ENCODE results near the gene PPP2R2C.

The PPP2R2C gene

DNA sequence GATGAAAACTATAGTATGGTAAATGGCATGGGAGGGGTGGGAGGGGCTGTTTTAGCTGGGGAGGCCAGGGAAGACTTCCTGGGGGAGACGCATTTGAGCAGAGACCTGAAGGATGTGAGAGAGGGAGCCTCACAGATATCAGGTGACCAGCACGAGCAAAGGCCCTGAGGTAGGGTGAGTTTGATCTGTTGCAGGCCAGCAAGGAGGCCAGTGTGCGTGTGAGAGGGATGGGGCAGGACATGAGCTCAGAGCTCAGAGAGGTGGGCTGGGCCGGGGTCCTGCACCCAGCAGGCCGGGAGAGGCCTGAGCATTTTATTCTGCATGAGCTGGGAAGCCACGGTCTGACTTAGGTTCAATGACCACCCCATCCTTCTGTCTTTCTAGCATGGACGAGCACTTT lies 80.0 kb downstream of the PPP2R2C start:
- H3K9me3 ChIP-seq (ENCODE audit: control insufficient read depth, insufficient read depth, low read length): no peaks in the 10 kb centered on the region
- H3K4me1 ChIP-seq (ENCODE audit: insufficient read depth, low read length): peaks cover 7% of the 10 kb centered on the region; the same call in 1 of the 2 replicates
- H3K36me3 ChIP-seq (ENCODE audit: insufficient read depth, low read length): no peaks in the 10 kb centered on the region
- H3K9ac ChIP-seq (ENCODE audit: low read depth, low read length): no peak overlapping the region

DNA sequence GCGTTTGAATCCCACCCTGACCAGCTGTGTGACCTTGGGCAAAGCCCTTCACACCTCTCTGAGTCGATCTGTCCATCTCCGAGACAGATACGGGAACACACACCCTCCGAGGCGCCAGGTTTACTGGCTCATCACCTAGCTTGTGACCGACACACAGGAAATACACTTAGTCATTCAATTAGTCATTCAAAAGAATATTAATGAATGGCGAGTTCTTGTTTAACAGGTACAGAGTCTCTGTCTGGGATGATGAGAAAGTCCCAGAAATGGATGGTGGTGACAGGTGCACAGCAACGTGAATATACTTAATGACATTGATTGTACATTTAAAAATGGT lies 80.6 kb downstream of the PPP2R2C start:
- peaks cover 7% of the 10 kb centered on the region; the same call in 1 of the 2 replicates for H3K4me1 ChIP-seq (ENCODE audit: insufficient read depth, low read length)
- H3K36me3 ChIP-seq (ENCODE audit: insufficient read depth, low read length): no peaks in the 10 kb centered on the region
- no peak overlapping the region for H3K9ac ChIP-seq (ENCODE audit: low read depth, low read length)
- no peaks in the 10 kb centered on the region for H3K9me3 ChIP-seq (ENCODE audit: control insufficient read depth, insufficient read depth, low read length)

DNA sequence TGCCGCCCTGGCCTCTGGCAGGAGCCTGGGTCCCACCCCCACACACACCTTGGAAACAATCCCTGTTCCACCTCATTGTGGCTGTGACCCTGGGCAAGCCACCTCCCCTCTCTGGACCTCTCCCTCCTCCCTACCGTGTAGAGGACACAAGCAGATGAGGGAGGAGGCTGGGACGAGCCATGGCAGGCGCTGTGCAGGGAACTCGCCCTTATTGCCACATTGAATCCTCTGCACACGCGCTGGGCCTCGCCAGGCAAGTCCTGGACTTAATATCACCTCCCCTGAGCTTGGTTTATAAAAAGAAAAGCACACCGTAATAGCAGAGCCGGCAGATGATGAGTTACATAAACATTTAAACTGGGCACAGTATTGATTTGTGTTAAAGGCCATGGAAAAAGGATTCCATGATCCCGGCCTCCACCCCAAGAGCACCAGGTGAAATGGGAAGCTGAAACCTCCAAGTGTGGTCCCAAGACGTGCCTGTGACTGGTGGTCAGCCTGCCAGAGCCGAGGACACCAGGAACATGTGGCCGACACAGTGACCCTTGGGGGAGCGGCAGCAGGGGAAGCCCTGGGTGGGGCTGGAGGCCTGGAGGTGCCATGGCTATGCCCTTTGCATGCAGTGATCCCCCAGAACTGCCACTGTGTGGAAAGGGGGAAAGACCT lies 81.1 kb downstream of the PPP2R2C start:
- H3K9me3 ChIP-seq (ENCODE audit: control insufficient read depth, insufficient read depth, low read length): no peaks in the 10 kb centered on the region
- no peaks in the 10 kb centered on the region for H3K36me3 ChIP-seq (ENCODE audit: insufficient read depth, low read length)
- H3K4me1 ChIP-seq (ENCODE audit: insufficient read depth, low read length): peaks cover 7% of the 10 kb centered on the region; the same call in 1 of the 2 replicates
- H3K9ac ChIP-seq (ENCODE audit: low read depth, low read length): no peak overlapping the region

DNA sequence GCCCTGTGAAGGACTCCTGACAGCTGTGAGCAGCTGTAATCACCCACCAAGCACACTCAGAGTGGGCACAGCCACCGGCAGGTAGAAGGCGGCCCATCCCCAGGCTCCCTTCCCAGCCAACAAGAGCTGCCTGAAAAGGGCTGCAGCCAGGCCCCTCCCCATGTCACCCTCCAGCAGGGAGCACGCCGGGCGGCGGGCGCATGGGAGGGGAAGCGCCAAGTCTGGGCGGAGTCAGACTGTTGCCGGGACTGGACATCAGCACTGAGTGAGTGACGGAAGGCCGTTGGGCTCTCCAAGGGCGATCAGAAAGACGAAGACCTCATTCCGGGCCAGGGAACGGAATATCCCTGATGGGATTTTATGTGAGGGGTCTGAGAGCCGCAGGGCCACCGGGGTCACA lies 82.1 kb downstream of the PPP2R2C start:
- Histone ChIP-seq H3K9me3 (ENCODE audit: control insufficient read depth, insufficient read depth, low read length) (no peaks in the 10 kb centered on the region), H3K36me3 (ENCODE audit: insufficient read depth, low read length) (no peaks in the 10 kb centered on the region), H3K9ac (ENCODE audit: low read depth, low read length) (no peak overlapping the region), H3K4me1 (ENCODE audit: insufficient read depth, low read length) (peaks cover 7% of the 10 kb centered on the region; the same call in 1 of the 2 replicates)

DNA sequence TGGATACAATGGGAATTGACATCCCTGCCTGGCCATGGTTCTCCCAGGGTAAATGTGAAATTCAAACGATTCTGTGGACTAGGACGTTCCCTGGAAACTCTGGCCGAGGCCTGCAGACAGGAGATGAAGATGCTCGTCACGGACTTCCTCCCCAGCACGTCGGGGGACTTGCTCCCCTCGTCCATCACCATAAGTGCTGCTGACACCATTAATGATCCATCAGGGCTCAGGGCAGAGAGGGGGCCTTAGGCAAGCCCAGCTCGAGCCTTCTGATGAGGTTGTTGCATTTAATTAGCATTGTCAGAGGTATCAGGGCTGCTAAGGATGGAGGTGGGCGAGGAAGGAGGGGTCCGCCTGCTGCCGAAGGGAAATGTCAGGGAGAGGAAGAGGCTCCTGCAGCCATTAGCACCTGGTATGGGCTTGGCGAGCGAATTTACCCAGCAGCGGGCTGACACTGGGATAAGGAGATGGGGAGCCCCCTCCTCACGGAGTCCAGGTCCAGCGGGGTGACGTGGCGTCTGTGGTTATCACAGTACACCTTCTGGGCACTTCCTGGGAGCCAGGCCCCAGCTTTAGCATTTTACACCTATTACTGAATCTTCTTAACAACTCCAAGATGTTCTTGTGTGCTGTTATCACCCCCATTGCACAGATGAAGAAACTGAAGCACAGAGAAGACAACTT lies 83.1 kb downstream of the PPP2R2C start:
- Histone ChIP-seq H3K4me1 (ENCODE audit: insufficient read depth, low read length) (peaks cover 7% of the 10 kb centered on the region; the same call in 1 of the 2 replicates), H3K9ac (ENCODE audit: low read depth, low read length) (no peak overlapping the region), H3K9me3 (ENCODE audit: control insufficient read depth, insufficient read depth, low read length) (no peaks in the 10 kb centered on the region), H3K36me3 (ENCODE audit: insufficient read depth, low read length) (no peaks in the 10 kb centered on the region)

DNA sequence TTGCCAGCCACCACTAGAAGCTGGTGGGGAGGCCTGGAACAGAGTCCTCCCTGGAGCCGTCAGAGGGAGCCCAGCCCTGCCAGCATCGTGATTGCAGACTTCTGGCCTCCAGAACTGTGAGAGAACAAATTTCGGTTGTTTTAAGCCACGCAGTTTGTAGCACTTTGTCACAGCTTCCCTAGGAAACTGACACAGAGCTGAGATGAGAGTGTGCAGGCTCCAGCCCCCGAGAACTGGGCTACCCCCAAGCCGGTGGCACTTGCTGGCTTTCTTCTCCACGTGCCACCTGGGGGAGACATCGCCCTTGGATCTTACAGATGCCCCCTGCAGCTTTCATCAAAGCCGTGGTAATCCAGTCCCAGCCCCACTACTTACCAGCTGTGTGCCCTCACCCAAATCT lies 83.7 kb downstream of the PPP2R2C start:
- peaks cover 7% of the 10 kb centered on the region; the same call in 1 of the 2 replicates for H3K4me1 ChIP-seq (ENCODE audit: insufficient read depth, low read length)
- no peaks in the 10 kb centered on the region for H3K9me3 ChIP-seq (ENCODE audit: control insufficient read depth, insufficient read depth, low read length)

DNA sequence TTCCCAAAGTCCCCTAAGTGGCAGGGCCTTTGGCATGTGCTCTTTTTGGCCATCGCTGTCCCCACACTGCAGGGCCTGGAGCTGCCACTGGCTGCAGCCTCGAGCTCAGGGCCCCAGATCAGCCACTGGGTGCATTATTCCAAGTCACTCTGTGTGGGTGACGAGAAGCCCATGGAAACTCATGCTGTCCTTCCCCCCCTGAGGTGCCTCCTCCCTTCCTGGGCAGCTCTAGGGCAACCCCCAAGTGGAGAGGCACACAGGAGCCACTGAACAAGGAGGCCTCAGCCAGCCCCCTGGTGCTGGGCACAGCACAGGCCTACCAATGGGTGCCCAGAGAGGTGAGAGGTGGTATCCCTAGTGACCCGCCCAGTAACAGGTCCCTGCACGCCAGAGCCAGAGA lies 84.5 kb downstream of the PPP2R2C start:
- H3K9ac ChIP-seq (ENCODE audit: low read depth, low read length): no peak overlapping the region
- peaks cover 7% of the 10 kb centered on the region; the same call in 1 of the 2 replicates for H3K4me1 ChIP-seq (ENCODE audit: insufficient read depth, low read length)
- no peaks in the 10 kb centered on the region for H3K36me3 ChIP-seq (ENCODE audit: insufficient read depth, low read length)
- H3K9me3 ChIP-seq (ENCODE audit: control insufficient read depth, insufficient read depth, low read length): no peaks in the 10 kb centered on the region

More for the DNA sequence above, 83.7 kb downstream of the PPP2R2C start:
- Histone ChIP-seq H3K9ac (ENCODE audit: low read depth, low read length) (no peak overlapping the region), H3K36me3 (ENCODE audit: insufficient read depth, low read length) (no peaks in the 10 kb centered on the region)

DNA sequence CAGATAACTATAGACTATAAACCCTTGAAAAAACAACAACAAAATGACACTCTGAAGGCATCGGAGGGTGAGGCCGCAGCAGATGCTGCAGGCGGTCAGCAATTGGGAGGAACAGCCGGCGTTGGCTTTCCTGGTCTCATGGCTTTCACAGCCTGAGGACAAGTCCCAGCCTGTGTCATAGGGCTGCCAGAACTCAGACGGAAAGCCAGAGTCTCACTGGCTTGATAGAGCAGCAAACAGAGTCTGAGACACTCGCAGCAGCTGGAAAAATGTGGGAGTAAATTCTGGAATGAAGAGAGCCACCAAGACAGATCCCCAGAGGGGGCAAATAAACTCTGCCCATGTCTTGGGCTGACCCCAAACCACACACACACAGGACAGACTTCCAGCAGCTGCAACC lies 86.3 kb downstream of the PPP2R2C start:
- no peaks in the 10 kb centered on the region for H3K9me3 ChIP-seq (ENCODE audit: control insufficient read depth, insufficient read depth, low read length)
- no peaks in the 10 kb centered on the region for H3K36me3 ChIP-seq (ENCODE audit: insufficient read depth, low read length)
- peaks cover 7% of the 10 kb centered on the region; the same call in 1 of the 2 replicates for H3K4me1 ChIP-seq (ENCODE audit: insufficient read depth, low read length)
- no peak overlapping the region for H3K9ac ChIP-seq (ENCODE audit: low read depth, low read length)

DNA sequence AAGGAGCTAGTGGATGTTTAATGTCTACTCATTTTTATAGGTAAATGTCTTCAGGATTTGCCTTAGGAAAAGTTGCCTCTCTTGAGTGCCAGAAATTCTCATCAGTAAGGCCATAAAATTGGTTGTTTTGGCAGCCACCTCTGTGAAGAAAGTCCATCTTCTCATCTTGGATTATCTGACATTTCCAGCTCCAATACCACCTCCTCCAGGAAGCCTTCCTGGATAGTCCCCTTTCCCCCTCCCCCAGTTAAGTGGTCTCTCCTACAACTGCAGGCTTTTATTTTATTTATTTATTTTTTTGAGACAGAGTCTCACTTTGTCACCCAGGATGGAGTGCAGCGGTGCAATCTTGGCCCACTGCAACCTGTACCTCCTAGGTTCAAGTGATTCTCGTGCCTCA lies 87.1 kb downstream of the PPP2R2C start:
- H3K9ac ChIP-seq (ENCODE audit: low read depth, low read length): no peak overlapping the region
- H3K36me3 ChIP-seq (ENCODE audit: insufficient read depth, low read length): no peaks in the 10 kb centered on the region
- peaks cover 3% of the 10 kb centered on the region; the same call in 1 of the 2 replicates for H3K4me1 ChIP-seq (ENCODE audit: insufficient read depth, low read length)
- H3K9me3 ChIP-seq (ENCODE audit: control insufficient read depth, insufficient read depth, low read length): no peaks in the 10 kb centered on the region

DNA sequence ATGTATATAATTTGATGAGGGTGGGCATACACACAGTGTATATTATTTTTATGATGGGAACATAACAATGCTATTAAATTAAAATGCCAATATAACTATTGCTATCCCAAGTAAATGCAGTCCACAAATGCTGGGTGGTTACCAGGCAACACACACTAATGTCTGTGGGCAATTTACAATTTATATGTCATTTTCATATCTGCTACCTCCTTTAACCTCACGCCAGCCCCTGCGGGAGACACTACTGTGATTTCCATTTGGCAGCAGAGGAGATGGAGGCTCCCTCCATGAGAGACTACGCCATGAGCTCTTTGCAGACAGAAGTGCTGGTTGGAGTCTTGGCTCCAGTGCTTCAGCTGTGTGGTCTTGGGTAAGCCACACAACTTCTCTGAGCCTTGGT lies 87.9 kb downstream of the PPP2R2C start:
- Histone ChIP-seq H3K9me3 (ENCODE audit: control insufficient read depth, insufficient read depth, low read length) (no peaks in the 10 kb centered on the region), H3K36me3 (ENCODE audit: insufficient read depth, low read length) (no peaks in the 10 kb centered on the region), H3K4me1 (ENCODE audit: insufficient read depth, low read length) (no peaks in the 10 kb centered on the region; the same call in 1 of the 2 replicates), H3K9ac (ENCODE audit: low read depth, low read length) (no peak overlapping the region)

DNA sequence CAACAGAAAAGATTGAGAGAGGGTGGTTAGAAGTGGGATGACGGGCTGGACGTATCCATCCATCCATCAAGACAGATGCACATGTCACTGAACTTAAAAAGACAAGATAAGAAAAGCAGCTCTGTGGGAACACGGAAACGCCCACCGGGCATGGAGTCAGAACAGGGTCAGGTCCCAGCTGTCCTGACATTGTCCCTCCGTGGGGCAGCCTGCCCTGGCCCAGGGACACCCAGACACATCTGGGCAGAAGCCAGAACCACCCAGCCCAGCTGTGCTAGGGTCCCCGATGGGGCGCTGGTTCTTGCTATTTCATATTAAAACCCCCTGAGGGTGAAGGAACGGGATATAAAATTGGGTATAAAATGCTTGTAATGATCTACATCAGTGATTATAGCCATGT lies 88.5 kb downstream of the PPP2R2C start:
- no peaks in the 10 kb centered on the region for H3K36me3 ChIP-seq (ENCODE audit: insufficient read depth, low read length)
- H3K9me3 ChIP-seq (ENCODE audit: control insufficient read depth, insufficient read depth, low read length): no peaks in the 10 kb centered on the region
- H3K4me1 ChIP-seq (ENCODE audit: insufficient read depth, low read length): no peaks in the 10 kb centered on the region; the same call in 1 of the 2 replicates
- H3K9ac ChIP-seq (ENCODE audit: low read depth, low read length): no peak overlapping the region

DNA sequence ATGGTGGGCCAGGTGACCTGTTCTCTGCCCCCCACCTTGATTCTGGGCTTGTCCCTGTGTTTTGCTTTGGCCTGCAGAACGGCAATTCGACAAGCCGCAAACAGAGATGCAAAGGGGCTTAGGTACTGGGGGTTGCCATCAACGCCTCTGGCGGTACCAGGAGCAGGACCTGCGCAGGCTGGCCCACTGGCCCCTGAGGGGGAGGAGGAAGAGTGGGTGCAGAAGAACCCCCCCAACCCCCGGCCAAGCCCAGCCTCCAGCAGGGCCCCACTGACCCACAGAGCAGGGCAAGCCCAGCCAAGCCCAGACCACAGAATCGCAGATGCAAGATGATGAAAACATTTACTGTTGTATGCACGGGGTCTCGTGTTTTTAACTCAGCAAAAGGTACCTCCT lies 89.4 kb downstream of the PPP2R2C start:
- Histone ChIP-seq H3K9me3 (ENCODE audit: control insufficient read depth, insufficient read depth, low read length) (no peaks in the 10 kb centered on the region), H3K36me3 (ENCODE audit: insufficient read depth, low read length) (no peaks in the 10 kb centered on the region), H3K4me1 (ENCODE audit: insufficient read depth, low read length) (no peaks in the 10 kb centered on the region; the same call in 1 of the 2 replicates)

DNA sequence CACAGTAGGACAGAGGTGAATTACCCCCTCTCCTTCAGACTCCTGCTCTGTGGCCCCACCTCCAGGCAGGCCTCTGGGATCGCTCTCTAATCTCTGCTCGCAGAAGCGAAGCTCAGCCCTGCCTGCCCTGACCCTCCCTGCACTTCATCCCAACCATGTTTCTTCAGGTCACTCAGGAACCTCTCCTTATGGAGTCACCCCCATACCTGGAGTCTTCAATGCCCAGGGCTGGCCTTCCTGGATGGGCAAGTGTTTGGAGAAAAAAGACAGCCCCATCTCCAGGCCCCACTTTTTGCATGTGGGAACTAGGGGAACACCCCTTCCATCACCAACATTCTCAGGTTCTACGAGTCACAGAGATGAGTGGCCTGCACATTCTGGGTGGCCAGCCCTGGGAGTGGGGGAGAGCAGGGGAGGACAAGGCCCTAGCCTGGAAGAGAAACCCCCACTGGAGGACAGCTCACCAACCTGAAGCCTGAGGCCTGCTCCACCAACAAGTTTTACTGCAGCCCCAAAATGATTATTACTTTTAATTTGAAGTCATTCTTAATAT lies 90.8 kb downstream of the PPP2R2C start:
- Histone ChIP-seq H3K9ac (ENCODE audit: low read depth, low read length) (no peak overlapping the region), H3K9me3 (ENCODE audit: control insufficient read depth, insufficient read depth, low read length) (no peaks in the 10 kb centered on the region), H3K4me1 (ENCODE audit: insufficient read depth, low read length) (no peaks in the 10 kb centered on the region; the same call in 1 of the 2 replicates), H3K36me3 (ENCODE audit: insufficient read depth, low read length) (no peaks in the 10 kb centered on the region)

More for the DNA sequence above, 89.4 kb downstream of the PPP2R2C start:
- H3K9ac ChIP-seq (ENCODE audit: low read depth, low read length): no peak overlapping the region

DNA sequence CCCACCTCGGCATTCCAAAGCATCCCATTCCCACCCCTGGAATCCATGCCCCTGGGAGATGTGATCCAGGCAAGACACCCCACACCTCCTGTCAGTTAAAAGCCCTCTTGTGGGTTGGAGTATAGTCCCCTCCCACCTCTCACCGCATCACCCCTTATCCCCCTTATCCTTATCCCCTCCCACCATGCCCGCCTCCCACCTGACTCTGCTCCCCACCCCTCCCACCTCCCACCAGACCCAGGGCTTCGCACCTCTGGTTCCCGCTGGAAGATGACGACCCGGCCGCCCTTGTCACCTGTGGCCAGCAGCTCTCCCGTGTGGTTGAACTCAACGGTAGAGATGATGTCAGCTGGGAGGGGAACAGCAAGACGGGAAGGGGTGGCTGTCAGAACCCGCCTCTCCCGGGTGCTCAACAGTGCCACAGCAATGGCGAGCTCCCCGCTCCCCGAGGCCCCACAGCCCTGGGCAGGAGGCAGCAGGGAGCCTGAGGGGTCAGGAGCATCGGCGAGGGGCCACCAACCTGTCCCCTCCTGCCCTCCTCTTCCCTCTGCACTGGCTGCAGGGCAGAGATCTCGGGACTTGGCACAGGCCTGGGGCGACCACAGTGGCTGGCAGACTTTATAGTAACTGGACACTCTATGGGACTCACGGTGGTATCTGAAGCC lies 91.5 kb downstream of the PPP2R2C start:
- Histone ChIP-seq H3K9ac (ENCODE audit: low read depth, low read length) (no peak overlapping the region), H3K4me1 (ENCODE audit: insufficient read depth, low read length) (no peaks in the 10 kb centered on the region; the same call in 1 of the 2 replicates), H3K9me3 (ENCODE audit: control insufficient read depth, insufficient read depth, low read length) (no peaks in the 10 kb centered on the region), H3K36me3 (ENCODE audit: insufficient read depth, low read length) (no peaks in the 10 kb centered on the region)
